Activated CD4-positive, alpha-beta T cell treated with anti-CD3 and anti-CD28 coated beads, Interleukin-2, amount 50 U/mL, for 1 hour (primary cell): ENCODE measurements around the gene BTBD7.
"Not testable (repeated sequence)": the region's sequence is repeated elsewhere in the genome, so short reads cannot be mapped to it uniquely, and the experiment has no call there.

Experiments used
- DNase-seq: peaks from one replicate; pipeline ENCODE4 v3.0.0-alpha.2; 2020

Gene BTBD7, protein sequence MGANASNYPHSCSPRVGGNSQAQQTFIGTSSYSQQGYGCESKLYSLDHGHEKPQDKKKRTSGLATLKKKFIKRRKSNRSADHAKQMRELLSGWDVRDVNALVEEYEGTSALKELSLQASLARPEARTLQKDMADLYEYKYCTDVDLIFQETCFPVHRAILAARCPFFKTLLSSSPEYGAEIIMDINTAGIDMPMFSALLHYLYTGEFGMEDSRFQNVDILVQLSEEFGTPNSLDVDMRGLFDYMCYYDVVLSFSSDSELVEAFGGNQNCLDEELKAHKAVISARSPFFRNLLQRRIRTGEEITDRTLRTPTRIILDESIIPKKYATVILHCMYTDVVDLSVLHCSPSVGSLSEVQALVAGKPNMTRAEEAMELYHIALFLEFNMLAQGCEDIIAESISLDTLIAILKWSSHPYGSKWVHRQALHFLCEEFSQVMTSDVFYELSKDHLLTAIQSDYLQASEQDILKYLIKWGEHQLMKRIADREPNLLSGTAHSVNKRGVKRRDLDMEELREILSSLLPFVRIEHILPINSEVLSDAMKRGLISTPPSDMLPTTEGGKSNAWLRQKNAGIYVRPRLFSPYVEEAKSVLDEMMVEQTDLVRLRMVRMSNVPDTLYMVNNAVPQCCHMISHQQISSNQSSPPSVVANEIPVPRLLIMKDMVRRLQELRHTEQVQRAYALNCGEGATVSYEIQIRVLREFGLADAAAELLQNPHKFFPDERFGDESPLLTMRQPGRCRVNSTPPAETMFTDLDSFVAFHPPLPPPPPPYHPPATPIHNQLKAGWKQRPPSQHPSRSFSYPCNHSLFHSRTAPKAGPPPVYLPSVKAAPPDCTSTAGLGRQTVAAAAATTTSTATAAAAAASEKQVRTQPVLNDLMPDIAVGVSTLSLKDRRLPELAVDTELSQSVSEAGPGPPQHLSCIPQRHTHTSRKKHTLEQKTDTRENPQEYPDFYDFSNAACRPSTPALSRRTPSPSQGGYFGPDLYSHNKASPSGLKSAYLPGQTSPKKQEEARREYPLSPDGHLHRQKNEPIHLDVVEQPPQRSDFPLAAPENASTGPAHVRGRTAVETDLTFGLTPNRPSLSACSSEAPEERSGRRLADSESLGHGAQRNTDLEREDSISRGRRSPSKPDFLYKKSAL

DNA sequence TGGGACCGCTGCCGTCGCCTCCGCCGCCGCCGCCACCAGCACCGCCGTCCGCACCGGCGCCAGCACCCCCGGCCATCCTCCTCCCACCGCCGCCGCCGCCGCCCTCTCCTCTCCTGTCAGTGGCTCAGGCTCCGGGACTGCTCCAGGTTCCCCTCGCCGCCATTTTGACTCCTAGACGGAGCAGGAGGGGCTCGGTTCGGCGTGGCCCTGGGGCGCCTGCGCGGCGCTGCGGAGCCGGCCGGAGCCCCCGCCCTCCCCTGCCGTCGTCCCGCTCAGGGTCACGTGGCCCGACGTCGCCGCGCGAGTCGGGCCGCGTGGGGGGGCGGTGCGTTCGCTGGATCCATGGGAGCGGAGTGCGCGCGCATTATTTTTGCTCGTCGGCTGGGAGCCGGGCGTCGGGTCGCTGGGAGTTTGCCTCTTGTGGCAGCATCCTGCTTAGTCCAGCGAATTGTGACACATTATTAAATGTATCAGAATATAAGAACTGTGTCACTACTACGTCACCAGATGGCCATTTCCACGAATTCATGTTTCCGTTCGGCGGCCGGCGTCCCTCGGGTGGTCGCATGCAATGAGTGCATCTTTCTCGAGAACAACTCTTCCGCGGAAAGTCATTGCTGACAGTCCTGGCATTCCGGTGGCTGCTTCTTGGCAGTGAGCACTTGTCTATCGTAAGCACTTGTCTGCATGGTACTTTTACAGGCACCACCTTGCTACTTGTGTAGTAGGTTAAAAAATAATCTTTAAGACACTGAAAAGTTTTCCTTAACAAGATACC lies at the start of gene BTBD7:
Gene BTBD7, minus strand, starts transcription at position 184 of the 778 bp plus-strand sequence. CDS start 36,985 bp downstream, outside the sequence.
- peak; percentile 92 for DNase-seq

DNA sequence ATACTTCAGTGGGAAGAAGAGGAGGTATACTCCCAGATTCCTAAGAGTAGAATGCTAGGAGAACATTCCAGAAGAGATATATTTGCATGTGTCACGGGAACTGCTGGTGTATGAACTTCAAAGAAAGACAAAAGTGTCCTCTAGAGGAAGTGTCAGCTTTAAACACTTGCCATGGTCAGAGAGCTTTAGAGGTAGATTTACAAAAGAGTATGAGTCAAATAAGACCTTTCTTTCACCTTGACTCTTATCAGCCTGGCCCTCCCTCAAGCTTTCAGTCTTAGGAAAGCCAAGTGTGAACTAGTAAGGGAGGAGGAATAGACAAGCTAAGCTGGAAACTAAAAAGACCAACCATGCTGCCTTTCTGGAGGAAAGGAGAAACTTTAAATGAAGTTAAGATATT lies 48.8 kb upstream of the BTBD7 start:
- DNase-seq = no peak

DNA sequence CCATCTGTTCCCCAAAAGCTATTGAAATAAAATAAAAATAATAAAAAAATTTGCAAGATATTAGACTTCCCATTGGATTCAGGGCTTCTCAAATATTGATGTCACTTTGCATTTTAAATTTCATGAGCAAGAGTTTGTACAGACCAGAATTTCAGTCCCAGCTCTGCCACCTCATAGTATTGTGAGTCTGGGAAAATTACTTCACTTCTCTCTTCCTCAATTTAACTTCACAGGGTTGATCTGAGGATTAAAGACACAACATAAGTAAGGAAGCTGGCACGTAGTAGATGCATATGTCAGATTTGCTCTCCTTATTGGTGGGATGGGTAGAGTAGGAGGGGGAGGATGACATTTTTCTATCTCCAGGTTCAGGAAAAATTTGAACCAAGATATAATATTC lies 47.0 kb upstream of the BTBD7 start:
- DNase-seq = no peak

DNA sequence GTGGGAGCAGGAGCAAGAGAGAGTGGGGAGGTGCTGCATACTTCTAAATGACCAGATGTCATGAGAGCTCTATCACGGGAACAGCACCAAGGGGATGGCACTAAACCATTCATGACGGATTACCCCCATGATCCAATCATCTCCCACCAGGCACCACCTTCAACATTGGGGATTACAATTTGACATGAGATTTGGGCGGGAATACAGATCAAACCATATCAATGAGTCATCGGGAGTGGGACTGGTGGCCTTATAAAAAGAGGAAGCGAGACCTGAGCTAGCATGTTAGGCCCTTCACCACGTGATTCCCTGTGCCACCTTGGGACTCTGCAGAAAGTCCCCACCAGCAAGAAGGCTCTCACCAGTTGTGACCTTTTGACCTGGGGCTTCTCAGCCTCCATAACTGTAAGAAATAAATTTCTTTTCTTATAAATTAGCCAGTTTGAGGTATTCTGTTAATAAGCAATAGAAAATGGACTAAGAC lies 42.9 kb upstream of the BTBD7 start:
- DNase-seq = no peak

DNA sequence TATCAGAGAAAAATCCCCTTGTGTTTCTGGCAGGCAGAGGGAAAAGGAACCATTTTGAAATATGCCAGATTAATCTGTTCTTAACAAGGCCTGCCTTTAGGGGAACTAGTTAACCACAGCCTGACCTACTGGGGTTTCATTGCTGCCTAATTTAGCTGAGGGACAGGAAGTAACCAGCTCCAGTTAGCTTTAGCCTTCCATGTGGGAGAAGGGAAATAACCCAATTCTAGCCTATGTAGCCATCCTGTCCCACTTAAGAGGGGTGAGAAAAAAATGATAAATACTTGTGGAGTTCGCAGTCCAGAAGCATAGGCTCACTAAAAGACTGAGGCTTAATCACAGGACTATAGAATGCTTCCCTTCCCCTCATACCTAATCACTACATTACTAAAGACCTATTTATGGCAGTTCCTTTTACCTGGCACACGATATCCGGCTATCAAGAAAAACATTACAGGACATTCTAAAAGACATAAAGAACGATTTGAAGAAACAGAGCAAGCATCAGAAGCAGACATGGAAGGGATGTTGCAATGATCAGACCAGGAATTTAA lies 37.0 kb upstream of the BTBD7 start:
- no peak for DNase-seq

DNA sequence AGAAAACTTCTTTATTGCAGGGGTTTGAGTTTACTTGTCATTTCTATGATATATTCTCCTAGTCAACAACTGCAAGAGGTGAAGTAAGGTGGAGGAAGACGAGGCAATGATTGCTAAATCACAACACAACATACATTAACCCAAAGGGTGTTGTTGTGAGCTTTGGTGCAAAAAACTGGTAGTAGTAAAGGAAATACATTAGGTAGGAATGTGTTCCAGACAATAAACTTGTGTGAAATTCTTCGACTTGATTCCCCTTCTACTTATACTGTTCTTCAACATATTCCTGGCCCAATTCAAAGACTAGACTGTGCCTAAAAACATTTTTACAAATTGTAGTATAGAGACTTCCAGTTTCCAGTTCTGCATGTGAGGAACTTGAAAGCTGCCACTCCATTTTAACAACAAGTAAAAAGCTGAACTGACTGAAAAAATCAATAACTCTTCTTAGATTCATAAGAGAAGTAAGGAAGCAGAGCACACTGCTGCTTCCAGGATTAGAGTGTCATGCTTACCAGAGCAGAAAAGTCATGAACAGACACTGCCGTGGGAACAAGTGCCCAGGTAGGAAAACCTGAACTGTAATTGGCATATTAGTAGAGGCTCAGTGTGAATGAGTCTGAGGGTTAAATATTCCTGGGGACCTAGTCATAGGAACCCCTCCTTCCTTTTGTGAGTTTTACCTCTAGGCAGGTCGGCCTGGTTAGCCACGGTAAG lies 36.3 kb upstream of the BTBD7 start:
- no peak for DNase-seq

DNA sequence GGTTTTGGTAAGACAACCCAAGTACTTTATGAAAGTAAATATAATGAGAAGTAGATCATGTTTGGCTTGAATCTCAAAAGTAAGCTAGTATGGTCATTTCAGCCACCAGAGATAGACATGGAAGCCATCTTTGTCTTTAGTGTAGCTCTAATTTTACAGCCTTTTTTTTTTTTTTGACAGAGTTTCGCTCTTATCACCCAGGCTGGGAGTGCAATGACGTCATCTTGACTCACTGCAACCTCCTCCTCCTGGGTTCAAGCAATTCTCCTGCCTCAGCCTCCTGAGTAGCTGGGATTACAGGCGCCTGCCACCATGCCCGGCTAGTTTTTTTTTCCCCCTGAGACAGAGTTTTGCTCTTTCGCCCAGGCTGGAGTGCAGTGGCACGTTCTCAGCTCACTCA lies 22.0 kb upstream of the BTBD7 start:
- DNase-seq = not testable (repeated sequence)

DNA sequence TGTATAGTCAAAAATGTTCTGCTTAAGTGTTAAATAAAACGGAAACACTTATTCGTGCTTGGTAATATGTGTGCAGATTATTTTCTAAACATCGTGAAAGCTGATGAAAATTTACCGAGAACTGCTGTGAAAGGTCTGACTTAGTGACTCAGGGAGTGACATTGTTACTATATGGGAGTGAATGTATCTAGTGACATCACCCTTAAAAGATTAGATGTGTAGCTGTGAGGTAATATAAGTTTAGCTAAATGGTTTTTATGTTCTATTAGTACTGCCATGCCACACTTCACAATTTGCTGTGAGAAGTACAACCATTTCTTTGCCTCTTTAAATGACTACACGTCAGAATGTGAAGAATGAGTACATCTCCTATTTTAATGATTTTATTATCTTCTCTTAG lies 15.5 kb upstream of the BTBD7 start:
- no peak for DNase-seq

DNA sequence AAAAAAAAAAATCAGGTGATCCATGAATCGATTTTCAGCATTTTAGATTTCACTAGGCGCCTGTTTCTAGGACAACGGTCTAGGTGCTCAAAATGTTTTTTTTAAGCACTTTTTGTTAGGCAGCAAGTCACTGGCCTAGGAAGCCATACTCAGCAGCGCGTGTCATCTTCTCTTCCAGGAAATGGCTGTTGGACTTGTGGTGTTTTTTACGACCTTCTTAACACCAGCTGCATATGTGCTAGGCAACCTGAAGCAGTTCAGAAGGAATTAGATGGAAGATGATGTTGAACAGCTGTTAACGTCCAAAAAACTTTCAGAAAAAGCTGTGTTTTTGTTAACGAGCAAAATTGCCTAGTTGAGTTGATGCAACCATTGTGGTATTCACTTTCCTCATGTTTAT lies 15.0 kb upstream of the BTBD7 start:
- no peak for DNase-seq

DNA sequence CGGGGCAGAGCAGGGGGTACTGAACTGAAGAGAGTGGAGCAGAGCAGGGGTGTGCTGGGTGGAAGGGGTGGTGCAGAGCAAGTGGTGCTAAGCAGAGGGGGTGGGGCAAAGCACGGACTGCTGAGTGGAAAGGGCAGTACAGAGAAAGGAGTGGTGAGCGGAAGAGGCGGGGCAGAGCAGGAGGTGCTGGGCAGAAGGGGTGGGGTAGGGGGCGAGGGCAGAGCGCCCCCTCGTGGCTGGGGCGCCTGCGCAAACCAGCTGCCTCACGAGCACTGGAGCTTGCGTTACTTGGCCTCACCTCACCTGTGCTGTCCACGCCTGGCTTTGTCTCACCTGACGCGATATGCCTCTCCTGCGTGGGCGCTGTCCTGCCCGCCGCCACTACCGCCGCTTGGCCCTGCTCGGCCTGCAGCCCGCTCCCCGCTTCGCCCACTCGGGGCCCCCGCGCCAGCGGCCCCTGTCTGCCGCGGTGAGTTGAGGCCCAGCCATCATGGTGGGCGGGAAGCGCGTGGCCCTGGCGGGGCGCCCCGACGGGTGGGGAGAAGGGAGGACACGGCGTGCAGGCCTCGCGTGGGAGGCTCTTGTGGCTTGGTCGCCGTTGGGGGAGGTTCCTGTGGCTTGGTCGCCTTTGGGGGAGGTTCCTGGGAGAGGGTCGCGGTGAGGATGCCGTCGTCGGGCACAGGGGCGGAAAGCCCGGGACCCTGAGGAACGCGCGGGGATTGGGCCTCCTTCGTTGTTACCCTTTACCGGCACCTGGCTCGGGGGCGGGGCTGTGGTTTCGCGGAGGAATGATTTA lies 14.3 kb upstream of the BTBD7 start, which contains the start of gene COX8C:
Gene COX8C, plus strand, starts transcription at position 257 of the 796 bp plus-strand sequence. Its CDS starts 87 bp downstream, at position 344.
- DNase-seq = no peak

DNA sequence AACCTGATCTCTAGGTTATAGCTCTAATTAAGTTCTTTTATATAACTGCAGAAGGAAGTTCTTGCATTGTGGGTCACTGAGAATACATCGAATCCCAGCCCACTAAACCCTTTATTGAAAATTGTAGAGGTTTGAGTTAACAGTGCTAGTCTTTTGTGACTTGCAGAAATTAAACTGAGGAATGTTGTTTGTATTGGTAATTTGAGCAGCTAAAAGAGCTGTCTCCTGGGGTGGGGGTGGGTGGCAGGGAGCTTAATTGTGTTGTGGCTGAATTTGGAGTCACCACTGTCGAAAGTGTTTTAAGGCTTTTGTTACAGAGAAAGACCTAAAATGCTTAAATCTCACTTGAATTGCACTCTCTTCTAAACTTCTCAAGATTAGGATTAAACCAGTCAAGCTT lies 11.0 kb upstream of the BTBD7 start:
- DNase-seq = no peak

DNA sequence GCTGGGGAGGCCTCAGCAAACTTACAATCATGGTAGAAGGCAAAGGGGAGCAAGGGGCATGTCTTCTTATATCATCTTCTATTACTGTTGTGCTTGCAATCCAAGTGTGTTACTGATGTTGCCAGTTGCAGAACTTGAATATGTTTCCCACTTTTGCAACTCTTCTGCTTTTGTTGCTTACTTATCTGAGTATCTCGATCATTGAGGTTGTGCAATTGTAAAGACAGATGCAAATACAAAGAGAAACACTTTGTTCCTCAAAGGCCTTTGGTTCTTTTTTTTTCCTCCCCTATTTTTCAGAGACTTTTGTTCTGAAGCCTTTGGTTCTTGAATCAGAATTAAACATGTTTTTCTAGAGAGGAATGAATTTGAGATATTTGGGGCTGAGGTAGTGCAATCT lies 10.4 kb upstream of the BTBD7 start:
- no peak for DNase-seq

DNA sequence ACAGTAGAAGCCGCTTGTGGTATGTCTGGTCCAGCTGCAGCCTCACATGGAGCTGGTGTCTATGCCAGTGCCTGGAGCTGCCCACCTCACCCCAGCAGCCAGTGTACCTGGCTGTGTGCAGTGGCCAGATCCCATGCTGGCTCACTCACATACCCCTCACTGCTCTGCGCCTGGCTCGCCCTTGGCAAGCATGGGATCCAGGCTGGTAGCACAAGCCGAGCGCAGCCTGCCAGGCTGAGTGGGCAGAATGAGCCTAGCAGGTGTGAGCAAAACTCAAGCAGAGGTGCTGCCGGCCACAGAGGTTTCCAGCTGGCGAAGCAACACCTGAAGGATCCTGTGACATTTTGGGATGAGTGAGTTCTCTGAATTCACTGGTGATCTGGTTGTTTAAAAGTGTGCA lies 5.0 kb upstream of the BTBD7 start:
- no peak for DNase-seq

DNA sequence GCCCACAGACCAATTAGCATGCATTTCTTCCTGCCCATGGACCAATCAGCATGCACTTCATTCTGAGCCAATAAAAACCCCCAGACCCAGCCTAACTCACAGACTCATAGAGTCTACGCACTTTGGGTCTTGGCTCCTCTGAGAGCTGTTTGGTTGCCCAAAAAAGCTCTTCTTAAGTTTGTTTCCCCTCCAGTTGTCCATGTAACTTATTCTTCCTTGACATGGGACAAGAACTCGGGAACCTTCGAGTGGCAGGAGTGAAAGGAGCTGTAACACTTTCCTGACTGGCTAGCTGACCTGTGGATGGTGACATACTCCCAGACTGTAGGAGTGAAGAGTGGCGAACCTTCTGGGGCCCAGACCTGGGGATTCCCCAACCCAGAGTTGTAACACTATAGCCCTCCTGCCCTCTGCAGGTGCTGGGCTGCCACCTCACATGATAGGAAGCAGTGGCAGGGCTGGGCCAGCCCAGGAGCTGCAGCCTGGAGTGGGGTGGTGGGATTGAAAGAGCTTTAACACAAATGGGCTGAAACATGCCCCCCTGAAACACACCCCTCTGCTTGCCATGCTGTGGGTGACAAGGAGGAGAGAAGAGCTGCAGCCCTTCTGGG lies 4.4 kb upstream of the BTBD7 start:
- no peak for DNase-seq

DNA sequence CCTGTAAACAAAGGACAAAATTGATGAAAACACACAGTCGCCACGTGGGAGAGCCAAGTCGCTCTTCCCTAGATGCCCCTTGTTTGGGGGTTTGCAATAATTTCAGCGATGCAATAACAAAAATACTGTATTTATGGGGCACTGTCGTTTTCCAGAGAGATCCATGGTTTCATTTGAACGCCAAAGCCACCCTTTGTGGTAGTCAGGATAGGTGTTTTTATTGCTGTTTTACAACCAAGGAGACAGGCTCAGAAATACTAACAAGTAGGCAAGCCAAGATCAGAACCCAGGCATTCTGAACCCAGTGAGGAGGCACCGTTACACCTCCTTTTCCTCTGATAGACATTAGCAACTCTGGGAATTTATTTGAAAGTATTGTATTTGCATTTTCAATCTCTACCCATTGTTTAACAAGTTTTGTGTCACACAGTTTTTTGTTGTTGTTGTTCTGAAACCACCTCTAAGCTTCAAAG lies 831 bp upstream of the BTBD7 start:
- no peak for DNase-seq

DNA sequence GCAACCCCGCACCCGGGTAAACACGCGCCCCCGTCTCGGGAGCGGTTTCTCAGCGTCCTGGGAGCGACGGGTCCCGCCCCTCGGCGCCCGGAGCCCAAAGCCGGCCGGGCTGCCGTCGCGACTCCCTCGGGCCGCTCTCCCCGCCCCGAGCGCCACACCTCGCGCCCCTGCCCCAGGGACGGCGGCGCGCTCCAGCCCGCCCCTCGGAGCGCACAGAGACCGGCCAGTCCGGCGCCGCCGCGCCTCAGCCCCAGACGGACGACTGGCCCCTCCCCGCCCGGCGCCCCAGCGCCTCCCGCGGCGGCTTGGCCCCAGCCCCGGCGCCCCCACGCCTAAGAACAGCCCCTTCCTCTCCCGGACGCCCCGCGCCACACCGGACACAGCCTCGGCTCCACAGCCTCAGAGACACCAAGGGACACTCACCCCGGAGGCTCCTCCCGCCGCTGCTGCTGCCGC lies 411 bp downstream of the BTBD7 start:
- DNase-seq = peak; percentile 21

DNA sequence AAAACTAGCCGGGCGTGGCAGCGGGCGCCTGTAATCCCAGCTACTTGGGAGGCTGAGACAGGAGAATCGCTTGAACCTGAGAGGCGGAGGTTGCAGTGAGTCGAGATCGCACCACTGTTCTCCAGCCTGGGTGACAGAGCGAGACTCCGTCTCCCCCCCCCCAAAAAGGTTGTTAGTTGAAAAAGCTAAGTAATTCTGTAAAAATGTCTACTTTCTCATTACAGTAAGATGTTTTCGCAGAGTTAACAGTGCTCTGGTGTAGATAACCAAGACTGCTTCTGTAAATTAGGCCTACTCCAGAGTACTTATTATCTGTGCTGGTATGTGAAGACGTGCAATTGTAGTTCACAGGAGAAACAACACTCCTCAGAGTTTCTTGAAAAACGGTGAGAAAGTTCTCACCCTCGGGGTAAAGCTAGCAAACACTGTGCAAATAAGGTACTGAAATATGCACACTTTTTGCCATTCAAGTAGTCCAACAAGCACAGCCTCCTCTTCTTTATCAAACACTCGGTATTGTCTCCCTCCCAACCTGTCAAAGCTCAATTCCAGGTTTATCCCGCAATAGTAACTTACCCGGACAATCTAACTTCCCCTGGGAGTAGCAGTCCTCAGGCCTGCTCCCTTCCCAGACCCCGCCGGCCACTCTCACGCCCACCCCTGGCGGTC lies 974 bp downstream of the BTBD7 start:
- DNase-seq = no peak

DNA sequence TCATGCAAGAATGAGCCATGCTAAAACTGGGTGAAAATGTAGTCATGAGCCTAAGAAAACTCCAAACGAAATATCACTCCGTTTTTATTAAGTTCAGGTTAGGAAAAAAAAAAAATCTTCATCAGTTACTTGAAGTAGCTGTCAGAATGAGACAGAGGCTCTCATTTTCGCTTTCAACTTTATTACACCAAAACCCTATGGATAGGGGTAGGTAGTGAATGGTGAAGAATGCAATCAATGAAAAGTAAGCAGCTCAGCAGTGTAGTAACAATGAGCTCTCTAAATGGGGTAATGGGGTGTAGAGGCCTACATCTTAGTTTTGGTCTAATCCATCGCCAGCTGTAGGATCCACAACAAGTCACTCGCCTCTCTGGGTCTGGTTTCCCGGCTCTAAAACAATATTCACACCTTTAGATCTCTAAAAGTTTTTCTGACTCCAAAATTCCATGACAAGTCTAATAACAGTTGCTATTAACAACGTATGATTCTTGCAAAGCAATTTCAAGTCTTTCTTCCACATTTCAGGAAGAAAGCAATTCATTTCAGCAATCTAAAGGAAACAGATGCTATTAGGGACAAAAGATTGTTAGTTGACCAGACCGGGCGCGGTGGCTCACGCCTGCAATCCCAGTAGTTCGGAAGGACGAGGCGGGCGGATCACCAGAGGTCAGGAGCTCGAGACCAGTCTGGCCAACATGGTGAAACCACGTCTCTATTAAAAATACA lies 1.7 kb downstream of the BTBD7 start:
- no peak for DNase-seq

DNA sequence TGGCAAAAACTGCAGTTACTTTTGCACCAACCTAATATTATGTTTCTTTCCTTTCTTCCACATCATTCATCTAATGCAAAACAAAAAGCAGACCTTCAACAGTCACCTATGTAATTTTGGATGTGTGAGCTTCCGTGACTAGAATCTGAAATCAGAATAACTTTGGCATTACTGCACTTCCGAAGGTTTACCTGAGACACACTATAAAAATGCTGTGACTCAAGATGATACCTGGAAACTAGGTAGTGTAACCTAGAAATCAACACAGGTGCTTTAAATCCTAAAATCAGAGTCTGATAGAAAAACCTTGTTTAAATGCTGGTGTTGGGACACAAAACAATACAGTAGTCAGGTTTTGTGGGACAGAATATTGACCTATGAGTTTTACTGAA lies 2.2 kb downstream of the BTBD7 start:
- no peak for DNase-seq
